ENCODE results near the gene AQP9. TPM values are rescaled to one million over a fixed set of nuclear protein-coding genes. Genes with fewer than 3 reads are reported as not detected.

The AQP9 gene
- total RNA-seq, 1 donor from 2014 or later: 0.60 TPM

DNA sequence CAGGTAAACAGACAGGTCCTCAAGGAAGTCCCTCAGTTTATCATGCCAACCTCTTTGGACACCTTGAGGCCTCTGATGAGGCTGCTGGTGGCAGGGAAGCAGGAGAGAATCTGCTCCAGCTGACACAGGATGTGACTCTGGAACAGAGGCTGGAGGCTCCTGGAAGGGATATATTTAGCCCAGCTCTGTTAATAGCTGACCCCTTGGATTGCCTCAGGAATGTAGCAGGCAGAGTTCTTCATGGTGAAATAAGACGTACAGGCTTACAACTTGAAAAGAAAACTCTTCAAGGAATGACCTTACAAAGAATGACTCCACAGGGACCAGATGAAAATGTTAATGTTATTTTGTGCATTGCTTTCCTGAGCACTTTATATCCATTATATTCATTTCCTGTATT is 90.5 kb downstream of the AQP9 start:
- ATAC-seq: no peak

DNA sequence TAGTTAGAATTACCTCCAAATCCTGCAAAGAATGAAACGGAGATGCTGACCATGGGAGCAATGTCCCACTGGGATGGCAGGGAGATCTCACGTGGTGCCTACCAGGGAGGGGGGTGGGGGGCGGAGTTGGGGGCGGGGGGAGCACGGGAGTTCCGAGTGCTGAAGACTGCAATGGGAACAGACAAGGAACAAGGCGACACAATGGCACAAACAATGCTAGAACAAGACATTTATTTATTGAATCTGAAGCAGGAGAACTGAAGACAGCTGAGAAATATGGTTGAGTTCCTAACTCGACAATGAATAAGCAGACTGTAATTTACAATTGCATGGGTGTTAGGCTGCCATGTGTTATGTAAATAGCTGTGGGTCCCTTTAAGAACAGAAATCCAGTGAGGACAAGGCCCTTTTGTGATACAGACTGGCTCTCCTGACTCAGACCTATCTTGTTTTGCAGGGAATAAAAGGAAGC is 91.2 kb downstream of the AQP9 start:
- ATAC-seq: no peak

DNA sequence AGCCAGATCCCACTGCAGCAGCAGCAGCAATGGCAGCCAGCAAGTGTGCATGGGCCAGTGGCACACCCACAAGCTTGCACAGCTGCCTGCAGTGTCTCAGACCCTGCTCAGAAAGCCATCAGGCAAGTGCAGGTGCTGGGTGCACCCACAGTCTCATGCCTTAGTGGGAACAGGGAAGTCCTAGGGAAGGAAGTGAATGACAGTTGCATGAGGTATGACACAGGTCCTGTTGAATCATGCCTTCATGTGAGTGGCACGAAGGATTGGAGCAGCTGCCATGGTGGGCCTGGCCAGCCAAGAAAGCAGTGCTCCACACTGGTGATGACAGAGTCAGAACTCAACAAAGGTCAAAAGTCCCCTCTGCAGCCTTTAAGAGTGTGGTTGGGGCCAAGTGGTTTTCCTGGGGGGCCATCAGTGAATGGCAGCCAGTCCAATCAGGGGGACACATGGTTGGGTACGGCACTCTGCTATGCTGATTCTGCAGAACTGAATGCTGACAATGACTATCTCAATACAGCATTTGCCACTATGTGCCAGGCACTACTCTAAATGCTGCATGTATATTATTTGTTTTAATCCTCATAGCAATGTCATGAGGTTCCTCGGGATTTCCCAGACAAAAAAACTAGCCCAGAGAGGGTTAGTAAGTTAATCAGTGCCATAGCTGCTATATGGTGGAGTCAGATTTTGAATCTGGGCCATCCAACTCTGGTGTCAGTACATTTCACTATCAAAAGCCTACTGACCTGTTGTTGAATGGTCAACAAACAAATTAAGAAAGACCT is 94.3 kb downstream of the AQP9 start:
- ATAC-seq: peak; percentile 80

DNA sequence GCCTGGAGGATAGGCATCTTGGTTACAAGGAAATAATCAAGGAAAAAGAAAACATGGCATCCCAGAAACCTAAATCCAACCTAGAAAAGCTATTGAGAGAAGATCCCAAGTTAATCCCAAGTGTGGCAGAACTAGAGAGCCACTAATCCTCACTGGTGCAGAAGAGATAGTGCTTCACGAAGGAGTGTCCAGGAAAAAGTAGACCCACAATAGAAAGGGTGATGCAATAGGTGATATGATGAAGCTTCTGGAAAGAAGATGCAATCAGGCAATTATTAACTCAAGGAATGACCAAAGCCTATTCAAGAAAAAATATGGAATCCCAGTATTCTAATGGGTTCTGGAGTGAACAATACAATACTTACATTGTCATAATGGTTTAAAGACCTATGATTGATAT is 95.2 kb downstream of the AQP9 start:
- no peak for ATAC-seq

Other genes with a start within 250 kb of the AQP9 start
- 1.8 TPM for gene ALDH1A2, start 72.7 kb upstream of the AQP9 start, total RNA-seq

Data from esophagus mucosa (tissue), 1 donor.